ENCODE data around the gene AP2B1.
A peak's percentile ranks its signal among the peaks of the same experiment; 100 is the strongest.

Gene AP2B1

GRCh38 chr17:35766489-35766877 is 179.4 kb downstream of the AP2B1 start:
- H3K9ac ChIP-seq (ENCODE audit: low read length) = no peak overlapping the region
- peaks cover 2% of the 10 kb centered on the region for H3K4me1 ChIP-seq (ENCODE audit: control insufficient read depth, insufficient read depth, low read length)
- H3K27me3 ChIP-seq (replicated peaks; ENCODE audit: control insufficient read depth, insufficient read depth, low read length) = peaks cover 62% of the 10 kb centered on the region
- H3K9me3 ChIP-seq (ENCODE audit: control insufficient read depth, low read length) = no peaks in the 10 kb centered on the region
- H3K36me3 ChIP-seq (ENCODE audit: control insufficient read depth, insufficient read depth, low read length, severe bottlenecking) = no peaks in the 10 kb centered on the region
- no peak overlapping the region for H3K4me3 ChIP-seq (ENCODE audit: low read length)
- no peak for DNase-seq (ENCODE audit: low read depth)

- DNase-seq (ENCODE audit: low read depth) = peak; percentile 81
- Histone ChIP-seq H3K4me1 (ENCODE audit: control insufficient read depth, insufficient read depth, low read length) (peaks cover 2% of the 10 kb centered on the region), H3K9ac (ENCODE audit: low read length) (no peak overlapping the region), H3K4me3 (ENCODE audit: low read length) (no peak overlapping the region), H3K27me3 (replicated peaks; ENCODE audit: control insufficient read depth, insufficient read depth, low read length) (peaks cover 61% of the 10 kb centered on the region), H3K9me3 (ENCODE audit: control insufficient read depth, low read length) (no peaks in the 10 kb centered on the region), H3K36me3 (ENCODE audit: control insufficient read depth, insufficient read depth, low read length, severe bottlenecking) (no peaks in the 10 kb centered on the region)
Observed at GRCh38 chr17:35766903-35767510, 179.9 kb downstream of the AP2B1 start.

GRCh38 chr17:35768797-35769196 is 181.7 kb downstream of the AP2B1 start:
- Histone ChIP-seq H3K9me3 (ENCODE audit: control insufficient read depth, low read length) (no peaks in the 10 kb centered on the region), H3K4me3 (ENCODE audit: low read length) (no peak overlapping the region), H3K27me3 (replicated peaks; ENCODE audit: control insufficient read depth, insufficient read depth, low read length) (peaks cover 72% of the 10 kb centered on the region), H3K4me1 (ENCODE audit: control insufficient read depth, insufficient read depth, low read length) (peaks cover 11% of the 10 kb centered on the region), H3K36me3 (ENCODE audit: control insufficient read depth, insufficient read depth, low read length, severe bottlenecking) (no peaks in the 10 kb centered on the region), H3K9ac (ENCODE audit: low read length) (no peak overlapping the region)
- no peak for DNase-seq (ENCODE audit: low read depth)

- no peak for DNase-seq (ENCODE audit: low read depth)
- no peaks in the 10 kb centered on the region for H3K36me3 ChIP-seq (ENCODE audit: control insufficient read depth, insufficient read depth, low read length, severe bottlenecking)
- H3K27me3 ChIP-seq (replicated peaks; ENCODE audit: control insufficient read depth, insufficient read depth, low read length) = peaks cover 76% of the 10 kb centered on the region
Observed at GRCh38 chr17:35769895-35770486, 182.9 kb downstream of the AP2B1 start.

GRCh38 chr17:35773129-35773528 is 186.0 kb downstream of the AP2B1 start:
- Histone ChIP-seq H3K9ac (ENCODE audit: low read length) (peak overlapping the region; percentile 77), H3K4me3 (ENCODE audit: low read length) (no peak overlapping the region), H3K27me3 (replicated peaks; ENCODE audit: control insufficient read depth, insufficient read depth, low read length) (peaks cover 59% of the 10 kb centered on the region), H3K36me3 (ENCODE audit: control insufficient read depth, insufficient read depth, low read length, severe bottlenecking) (no peaks in the 10 kb centered on the region), H3K9me3 (ENCODE audit: control insufficient read depth, low read length) (no peaks in the 10 kb centered on the region), H3K4me1 (ENCODE audit: control insufficient read depth, insufficient read depth, low read length) (peaks cover 41% of the 10 kb centered on the region)
- no peak for DNase-seq (ENCODE audit: low read depth)

More at GRCh38 chr17:35769895-35770486, 182.9 kb downstream of the AP2B1 start:
- Histone ChIP-seq H3K9ac (ENCODE audit: low read length) (no peak overlapping the region), H3K4me3 (ENCODE audit: low read length) (no peak overlapping the region), H3K4me1 (ENCODE audit: control insufficient read depth, insufficient read depth, low read length) (peaks cover 21% of the 10 kb centered on the region), H3K9me3 (ENCODE audit: control insufficient read depth, low read length) (no peaks in the 10 kb centered on the region)

GRCh38 chr17:35773679-35774425 is 186.7 kb downstream of the AP2B1 start:
- DNase-seq (ENCODE audit: low read depth) = no peak
- Histone ChIP-seq H3K36me3 (ENCODE audit: control insufficient read depth, insufficient read depth, low read length, severe bottlenecking) (no peaks in the 10 kb centered on the region), H3K27me3 (replicated peaks; ENCODE audit: control insufficient read depth, insufficient read depth, low read length) (peaks cover 52% of the 10 kb centered on the region), H3K9ac (ENCODE audit: low read length) (peak overlapping the region; percentile 77), H3K4me1 (ENCODE audit: control insufficient read depth, insufficient read depth, low read length) (peaks cover 48% of the 10 kb centered on the region), H3K4me3 (ENCODE audit: low read length) (peak overlapping the region; percentile 43), H3K9me3 (ENCODE audit: control insufficient read depth, low read length) (no peaks in the 10 kb centered on the region)

GRCh38 chr17:35774499-35774898 is 187.4 kb downstream of the AP2B1 start:
- Histone ChIP-seq H3K36me3 (ENCODE audit: control insufficient read depth, insufficient read depth, low read length, severe bottlenecking) (no peaks in the 10 kb centered on the region), H3K4me3 (ENCODE audit: low read length) (peak overlapping the region; percentile 43), H3K9ac (ENCODE audit: low read length) (peak overlapping the region; percentile 77), H3K9me3 (ENCODE audit: control insufficient read depth, low read length) (no peaks in the 10 kb centered on the region), H3K4me1 (ENCODE audit: control insufficient read depth, insufficient read depth, low read length) (peaks cover 54% of the 10 kb centered on the region), H3K27me3 (replicated peaks; ENCODE audit: control insufficient read depth, insufficient read depth, low read length) (peaks cover 46% of the 10 kb centered on the region)
- DNase-seq (ENCODE audit: low read depth) = peak; percentile 55

GRCh38 chr17:35775039-35775438 is 187.9 kb downstream of the AP2B1 start:
- H3K27me3 ChIP-seq (replicated peaks; ENCODE audit: control insufficient read depth, insufficient read depth, low read length) = peaks cover 42% of the 10 kb centered on the region
- H3K4me1 ChIP-seq (ENCODE audit: control insufficient read depth, insufficient read depth, low read length) = peaks cover 55% of the 10 kb centered on the region
- H3K9me3 ChIP-seq (ENCODE audit: control insufficient read depth, low read length) = no peaks in the 10 kb centered on the region
- no peak overlapping the region for H3K4me3 ChIP-seq (ENCODE audit: low read length)
- no peaks in the 10 kb centered on the region for H3K36me3 ChIP-seq (ENCODE audit: control insufficient read depth, insufficient read depth, low read length, severe bottlenecking)
- no peak for DNase-seq (ENCODE audit: low read depth)
- H3K9ac ChIP-seq (ENCODE audit: low read length) = peak overlapping the region; percentile 77

GRCh38 chr17:35775583-35775982 is 188.5 kb downstream of the AP2B1 start:
- Histone ChIP-seq H3K4me3 (ENCODE audit: low read length) (no peak overlapping the region), H3K9me3 (ENCODE audit: control insufficient read depth, low read length) (no peaks in the 10 kb centered on the region), H3K4me1 (ENCODE audit: control insufficient read depth, insufficient read depth, low read length) (peaks cover 55% of the 10 kb centered on the region), H3K27me3 (replicated peaks; ENCODE audit: control insufficient read depth, insufficient read depth, low read length) (peaks cover 37% of the 10 kb centered on the region), H3K9ac (ENCODE audit: low read length) (no peak overlapping the region), H3K36me3 (ENCODE audit: control insufficient read depth, insufficient read depth, low read length, severe bottlenecking) (no peaks in the 10 kb centered on the region)
- DNase-seq (ENCODE audit: low read depth) = no peak

Data from adipocyte (in vitro differentiated cells).